Liver (tissue), 9 donors: ENCODE results near the gene HMHB1. TPM values are rescaled to one million over a fixed set of nuclear protein-coding genes. Genes with fewer than 3 reads are reported as not detected.

Source experiments
- DNase-seq: peaks from one replicate; pipeline ENCODE4 v3.0.0-alpha.2; 2017; ENCODE audit warnings: low spot score
- H3K27ac ChIP-seq, 2 donors: one replicate each; pipeline ENCODE4 v1.7.0; 2013; ENCODE audit warnings: inconsistent platforms in 2 of 2, low read length in 2 of 2, control low read depth in 1 of 2, low read depth in 1 of 2, mild to moderate bottlenecking in 1 of 2
- H3K27me3 ChIP-seq, 4 donors: one replicate each; pipeline versions ENCODE4 v1.6.1 to v1.7.0; 2013; ENCODE audit warnings: low read length in 3 of 4, inconsistent platforms in 1 of 4, mild to moderate bottlenecking in 1 of 4, moderate library complexity in 1 of 4; ENCODE audit not compliant: control insufficient read depth in 4 of 4, insufficient read depth in 4 of 4
- H3K36me3 ChIP-seq, 4 donors: one replicate each; pipeline versions ENCODE4 v1.6.1 to v1.7.0; 2013; ENCODE audit warnings: low read length in 3 of 4, mild to moderate bottlenecking in 3 of 4, low read depth in 1 of 4, moderate library complexity in 1 of 4; ENCODE audit not compliant: control insufficient read depth in 4 of 4, insufficient read depth in 3 of 4
- H3K4me1 ChIP-seq, 4 donors: one replicate each; pipeline versions ENCODE4 v1.6.1 to v1.7.0; 2013; ENCODE audit warnings: low read length in 3 of 4, mild to moderate bottlenecking in 3 of 4, moderate library complexity in 1 of 4; ENCODE audit not compliant: control insufficient read depth in 4 of 4, insufficient read depth in 4 of 4
- H3K4me3 ChIP-seq, 3 donors: one replicate each; pipeline versions ENCODE4 v1.6.1 to v1.7.0; 2013; ENCODE audit warnings: low read length in 3 of 3, control low read depth in 1 of 3, low read depth in 1 of 3, mild to moderate bottlenecking in 1 of 3
- H3K9ac ChIP-seq, 2 donors: one replicate each; pipeline ENCODE4 v1.7.0; 2013; ENCODE audit warnings: low read length in 2 of 2, mild to moderate bottlenecking in 2 of 2, moderate library complexity in 2 of 2, control low read depth in 1 of 2, low read depth in 1 of 2
- H3K9me3 ChIP-seq, 4 donors: one replicate each; pipeline versions ENCODE4 v1.6.1 to v1.7.0; 2013; ENCODE audit warnings: low read length in 3 of 4; ENCODE audit not compliant: control insufficient read depth in 4 of 4
- EGR1 ChIP-seq, 2 donors: IDR thresholded peaks; 2 replicates each; pipeline ENCODE4 v1.6.1; 2016 to 2018; ENCODE audit warnings: antibody characterized with exemption in 2 of 2, low read depth in 2 of 2
- FOXA1 ChIP-seq: IDR thresholded peaks from 2 replicates; pipeline ENCODE4 v1.6.1; 2016; ENCODE audit warnings: antibody characterized with exemption
- FOXA2 ChIP-seq: IDR thresholded peaks from 2 replicates; pipeline ENCODE4 v1.6.1; 2016; ENCODE audit warnings: antibody characterized with exemption
- GABPA ChIP-seq, 2 donors: IDR thresholded peaks in 1 of 2; conservative IDR thresholded peaks in 1 of 2; 2 replicates each; pipeline ENCODE4 v1.6.1; 2016; ENCODE audit warnings: antibody characterized with exemption in 2 of 2, mild to moderate bottlenecking in 1 of 2, moderate library complexity in 1 of 2
- HNF4A ChIP-seq, 2 donors: conservative IDR thresholded peaks; 2 replicates each; pipeline ENCODE4 v1.6.1; 2016; ENCODE audit warnings: antibody characterized with exemption in 2 of 2, mild to moderate bottlenecking in 2 of 2
- HNF4G ChIP-seq: IDR thresholded peaks from 2 replicates; pipeline ENCODE4 v1.6.1; 2016; ENCODE audit warnings: antibody characterized with exemption
- JUND ChIP-seq, 2 donors: IDR thresholded peaks; 2 replicates each; pipeline ENCODE4 v1.6.1; 2016; ENCODE audit warnings: antibody characterized with exemption in 2 of 2
- NR2F2 ChIP-seq: IDR thresholded peaks from 2 replicates; pipeline ENCODE4 v1.6.1; 2016; ENCODE audit warnings: antibody characterized with exemption
- RAD21 ChIP-seq, 2 donors: IDR thresholded peaks; 2 replicates each; pipeline ENCODE4 v1.6.1; 2016; ENCODE audit warnings: antibody characterized with exemption in 2 of 2, mild to moderate bottlenecking in 2 of 2
- REST ChIP-seq: IDR thresholded peaks from 2 replicates; pipeline ENCODE4 v1.6.1; 2016; ENCODE audit warnings: antibody characterized with exemption, mild to moderate bottlenecking
- RXRA ChIP-seq, 2 donors: IDR thresholded peaks; 2 replicates each; pipeline ENCODE4 v1.6.1; 2017 to 2018; ENCODE audit warnings: antibody characterized with exemption in 2 of 2, mild to moderate bottlenecking in 1 of 2
- SP1 ChIP-seq: IDR thresholded peaks from 2 replicates; pipeline ENCODE4 v1.6.1; 2018; ENCODE audit warnings: antibody characterized with exemption, mild to moderate bottlenecking
- TAF1 ChIP-seq: conservative IDR thresholded peaks from 2 replicates; pipeline ENCODE4 v1.6.1; 2016; ENCODE audit warnings: antibody characterized with exemption, mild to moderate bottlenecking
- WGBS: extraction: QIAGEN DNeasy Blood & Tissue Kit; methylation state at CpG from one replicate; pipeline ENCODE4 v1.1.7; 2013; 5-methylcytosine and 5-hydroxymethylcytosine counted together
- polyA plus RNA-seq, 2 donors: library from polyadenylated mRNA; stranded (reverse) in 1 of 2; unstranded in 1 of 2; fragments of 200-250 nt in 1 of 2; fragments of >200 nt in 1 of 2; fragmentation: Nextera tagmentation in 1 of 2; extraction: Ambion mirVana in 1 of 2; gene quantifications; one replicate each; pipeline versions ENCODE4 v1.2.1 to v1.2.3, GENCODE V29; 2013 to 2015
- total RNA-seq, 2 donors: library from RNA; depleted of rRNA; stranded (reverse); fragments of >200 nt; gene quantifications; one replicate each; pipeline ENCODE4 v1.2.3, GENCODE V29; 2014
- TF ChIP-seq, protein P1 (sequence below): IDR thresholded peaks from 2 replicates; pipeline ENCODE4 v1.6.1; 2016; ENCODE audit warnings: antibody characterized with exemption
- TF ChIP-seq, protein P2 (sequence below): IDR thresholded peaks from 2 replicates; pipeline ENCODE4 v1.6.1; 2016; ENCODE audit warnings: antibody characterized with exemption
- TF ChIP-seq, protein P3 (sequence below): fragments of 150-350 bp; IDR thresholded peaks from 2 replicates; pipeline ENCODE4 v1.5.1; 2017; ENCODE audit warnings: improper control_type of control experiment, low read depth, low read length; ENCODE audit not compliant: missing input control
- donor health status: healthy.
- donor health status: healthy.
- donor health status: healthy.
- donor health status: healthy.
- donor health status: healthy.

Gene HMHB1
- total and polyA plus RNA-seq, 4 donors: not detected

DNA sequence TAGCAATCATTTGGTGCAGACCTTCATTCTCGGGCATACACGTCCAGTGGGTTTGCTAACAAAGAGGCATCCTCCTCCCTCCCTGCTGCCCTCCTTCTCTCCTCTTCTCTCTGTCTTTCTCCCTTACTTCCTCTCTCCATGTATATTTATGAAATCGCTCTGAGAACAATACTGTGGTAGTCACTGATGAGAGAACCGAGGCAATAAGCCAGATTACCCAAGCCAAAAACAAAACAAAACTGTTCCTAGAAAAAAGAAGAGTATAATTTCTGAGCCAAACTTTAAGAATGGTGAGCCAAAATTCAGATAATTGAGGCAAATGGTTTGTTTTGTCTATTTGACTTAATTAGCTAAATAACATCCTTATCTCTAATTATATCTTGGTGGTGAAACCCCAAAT is 15.8 kb upstream of the HMHB1 start (continued):
- TF ChIP-seq REST: no peak
- no peak for TF ChIP-seq FOXA2
- no peak for TF ChIP-seq HNF4G
- TF ChIP-seq FOXA1: no peak
- no peak for TF ChIP-seq SP1
- TF ChIP-seq, protein P1, sequence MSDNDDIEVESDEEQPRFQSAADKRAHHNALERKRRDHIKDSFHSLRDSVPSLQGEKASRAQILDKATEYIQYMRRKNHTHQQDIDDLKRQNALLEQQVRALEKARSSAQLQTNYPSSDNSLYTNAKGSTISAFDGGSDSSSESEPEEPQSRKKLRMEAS: no peak
- TF ChIP-seq JUND (IDR thresholded peaks at IDR 0.05): no peak
- TF ChIP-seq NR2F2: no peak
- no peak for TF ChIP-seq GABPA (IDR thresholded peaks at IDR 0.05 in 1 of 2, conservative IDR thresholded peaks at IDR 0.05 in 1 of 2)
- TF ChIP-seq, protein P2, sequence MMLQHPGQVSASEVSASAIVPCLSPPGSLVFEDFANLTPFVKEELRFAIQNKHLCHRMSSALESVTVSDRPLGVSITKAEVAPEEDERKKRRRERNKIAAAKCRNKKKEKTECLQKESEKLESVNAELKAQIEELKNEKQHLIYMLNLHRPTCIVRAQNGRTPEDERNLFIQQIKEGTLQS: no peak

DNA sequence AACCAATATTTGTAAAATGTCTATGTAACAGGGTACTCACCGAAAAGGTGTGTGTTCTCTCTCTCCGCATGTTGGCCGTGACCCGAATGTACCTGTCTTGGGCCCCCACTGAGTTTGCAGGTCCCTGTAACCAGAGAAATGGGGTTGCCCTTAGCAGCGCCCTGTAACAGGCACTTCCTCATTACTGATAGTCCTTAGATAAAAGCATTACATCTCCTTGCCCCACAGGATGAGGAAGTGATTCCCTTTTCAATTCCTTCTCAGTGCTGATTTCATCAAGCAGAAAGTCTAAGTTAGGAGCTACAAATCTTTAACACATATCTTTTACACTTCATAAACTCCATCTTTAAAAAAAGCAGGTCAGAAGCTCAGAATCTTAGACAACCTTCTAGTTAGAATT is 15.2 kb upstream of the HMHB1 start:
- Histone ChIP-seq H3K9me3 (no peaks in the 10 kb centered on the region), H3K9ac (no peak overlapping the region), H3K27ac (no peak overlapping the region), H3K36me3 (no peaks in the 10 kb centered on the region), H3K4me1 (no peaks in the 10 kb centered on the region), H3K27me3 (no peaks in the 10 kb centered on the region), H3K4me3 (no peak overlapping the region)
- WGBS: 85% methylated on average over 5 of the region's 5 CpGs
- TF ChIP-seq HNF4A (conservative IDR thresholded peaks at IDR 0.05): no peak
- TF ChIP-seq, protein P1: no peak
- TF ChIP-seq GABPA (IDR thresholded peaks at IDR 0.05 in 1 of 2, conservative IDR thresholded peaks at IDR 0.05 in 1 of 2): no peak
- no peak for TF ChIP-seq NR2F2
- TF ChIP-seq JUND (IDR thresholded peaks at IDR 0.05): no peak
- TF ChIP-seq FOXA2: no peak
- no peak for TF ChIP-seq REST
- no peak for TF ChIP-seq TAF1
- TF ChIP-seq RAD21 (IDR thresholded peaks at IDR 0.05): no peak
- no peak for TF ChIP-seq FOXA1
- TF ChIP-seq, protein P3, sequence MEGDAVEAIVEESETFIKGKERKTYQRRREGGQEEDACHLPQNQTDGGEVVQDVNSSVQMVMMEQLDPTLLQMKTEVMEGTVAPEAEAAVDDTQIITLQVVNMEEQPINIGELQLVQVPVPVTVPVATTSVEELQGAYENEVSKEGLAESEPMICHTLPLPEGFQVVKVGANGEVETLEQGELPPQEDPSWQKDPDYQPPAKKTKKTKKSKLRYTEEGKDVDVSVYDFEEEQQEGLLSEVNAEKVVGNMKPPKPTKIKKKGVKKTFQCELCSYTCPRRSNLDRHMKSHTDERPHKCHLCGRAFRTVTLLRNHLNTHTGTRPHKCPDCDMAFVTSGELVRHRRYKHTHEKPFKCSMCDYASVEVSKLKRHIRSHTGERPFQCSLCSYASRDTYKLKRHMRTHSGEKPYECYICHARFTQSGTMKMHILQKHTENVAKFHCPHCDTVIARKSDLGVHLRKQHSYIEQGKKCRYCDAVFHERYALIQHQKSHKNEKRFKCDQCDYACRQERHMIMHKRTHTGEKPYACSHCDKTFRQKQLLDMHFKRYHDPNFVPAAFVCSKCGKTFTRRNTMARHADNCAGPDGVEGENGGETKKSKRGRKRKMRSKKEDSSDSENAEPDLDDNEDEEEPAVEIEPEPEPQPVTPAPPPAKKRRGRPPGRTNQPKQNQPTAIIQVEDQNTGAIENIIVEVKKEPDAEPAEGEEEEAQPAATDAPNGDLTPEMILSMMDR: no peak
- no peak for TF ChIP-seq EGR1 (IDR thresholded peaks at IDR 0.05; ENCODE audit: low read depth in 2 of 2)
- TF ChIP-seq RXRA (IDR thresholded peaks at IDR 0.05): no peak
- TF ChIP-seq, protein P2: no peak
- no peak for DNase-seq
